K562 (cell line): ENCODE results near the gene CAB39. TPM values are rescaled to one million over a fixed set of nuclear protein-coding genes. Genes with fewer than 3 reads are reported as not detected.
A peak's percentile ranks its signal among the peaks of the same experiment; 100 is the strongest.

Source experiments
- ATAC-seq: fragments of 200-7000 bp; cut with Tn5 transposase; 3 replicates; pipeline ENCODE4 v1.9.1; 2020; ENCODE audit warnings: moderate library complexity
- BruUV-seq: library from RNA; stranded (reverse); fragments of 400-500 nt; replicated peaks from 2 replicates; lab custom pipeline; 2021; lab: Mats Ljungman, UMichigan
- CTCF ChIA-PET: fragments of 300-600 bp; formaldehyde crosslinking; extraction: SDS; loops from one replicate; lab custom pipeline; 2021; ENCODE audit warnings: low intra/inter-chr PET ratio; lab: Yijun Ruan, JAX
- POLR2A ChIA-PET: fragments of 300-600, 350-650 bp; sonication (Branson Sonifier 250); formaldehyde crosslinking; extraction: SDS; loops from one replicate; lab custom pipeline; 2021; ENCODE audit warnings: antibody characterized with exemption, inconsistent platforms; lab: Yijun Ruan, JAX
- DNase-seq, 4 experiments: peaks; one replicate each; pipeline versions ENCODE4 v3.0.0 to v3.0.0-alpha.2; 2011 to 2018; ENCODE audit warnings: low spot score in 3 of 4, mixed read lengths in 3 of 4; ENCODE audit errors: extremely low read depth in 1 of 4
- FAIRE-seq: peaks from 2 replicates; lab custom pipeline; 2011; peaks lifted over from hg19 to GRCh38; lab: Jason Lieb, UNC
- H2AFZ ChIP-seq: 2 replicates; pipeline ENCODE4 v1.6.0; 2011; ENCODE audit warnings: low read depth, low read length, control low read depth, inconsistent platforms
- H3K27ac ChIP-seq: fragments of 200-600 bp; 3 replicates; pipeline ENCODE4 v1.8.0; 2011; ENCODE audit warnings: low read depth, mild to moderate bottlenecking, control low read depth, inconsistent platforms, low read length, moderate library complexity, mixed read lengths; ENCODE audit errors: extremely low read depth
- H3K27me3 ChIP-seq, 2 experiments: fragments of 300-600 bp in 1 of 2; 2 replicates in 1 of 2; 3 replicates in 1 of 2; pipeline versions ENCODE4 v1.6.0 to v1.8.0; 2011; ENCODE audit warnings: inconsistent platforms in 2 of 2, low read length in 2 of 2, mild to moderate bottlenecking in 1 of 2, mixed read lengths in 1 of 2, moderate library complexity in 1 of 2; ENCODE audit not compliant: control insufficient read depth in 2 of 2, insufficient read depth in 2 of 2
- H3K36me3 ChIP-seq: fragments of 300-600 bp; 3 replicates; pipeline ENCODE4 v1.8.0; 2011; ENCODE audit warnings: mild to moderate bottlenecking, low read length, inconsistent platforms; ENCODE audit not compliant: control insufficient read depth, insufficient read depth
- H3K4me1 ChIP-seq, 2 experiments: fragments of 200-600 bp in 1 of 2; replicated peaks in 1 of 2; 2 replicates in 1 of 2; 3 replicates in 1 of 2; pipeline versions ENCODE4 v1.5.1 to v1.8.0; 2011; ENCODE audit warnings: inconsistent platforms in 2 of 2, low read length in 2 of 2, mild to moderate bottlenecking in 1 of 2, mixed read lengths in 1 of 2, moderate library complexity in 1 of 2; ENCODE audit not compliant: control insufficient read depth in 2 of 2, insufficient read depth in 2 of 2
- H3K4me2 ChIP-seq: 2 replicates; pipeline ENCODE4 v1.6.1; 2011; ENCODE audit warnings: low read length, control low read depth, inconsistent platforms, mixed read lengths; ENCODE audit not compliant: insufficient read depth
- H3K4me3 ChIP-seq: fragments of 200-600 bp; sonication (generic), shearing (Covaris generic); 2 replicates; pipeline ENCODE4 v1.5.1; 2016; ENCODE audit warnings: control low read depth, inconsistent platforms
- H3K79me2 ChIP-seq: fragments of 200-600 bp; 3 replicates; pipeline ENCODE4 v1.8.0; 2011; ENCODE audit warnings: low read length, inconsistent platforms; ENCODE audit not compliant: control insufficient read depth, insufficient read depth
- H3K9ac ChIP-seq, 2 experiments: 2 replicates each; pipeline versions ENCODE4 v1.6.0 to v1.6.1; 2011; ENCODE audit warnings: low read depth in 2 of 2, low read length in 2 of 2, control low read depth in 1 of 2, inconsistent platforms in 1 of 2, mild to moderate bottlenecking in 1 of 2, mixed read lengths in 1 of 2; ENCODE audit not compliant: insufficient read depth in 1 of 2
- H3K9me1 ChIP-seq: one replicate; pipeline ENCODE4 v1.6.0; 2011; ENCODE audit warnings: inconsistent platforms, mild to moderate bottlenecking, low read length, moderate library complexity; ENCODE audit not compliant: control insufficient read depth, insufficient read depth
- H3K9me3 ChIP-seq: replicated peaks from 2 replicates; pipeline ENCODE4 v1.5.1; 2011; ENCODE audit warnings: low read depth, low read length, inconsistent platforms; ENCODE audit not compliant: control insufficient read depth, insufficient read depth
- H4K20me1 ChIP-seq: replicated peaks from 2 replicates; pipeline ENCODE4 v1.6.1; 2011; ENCODE audit warnings: low read length, inconsistent platforms, mixed read lengths; ENCODE audit not compliant: control insufficient read depth, insufficient read depth
- MXI1 ChIP-seq: IDR thresholded peaks from 2 replicates; pipeline ENCODE4 v1.6.1; 2011; ENCODE audit warnings: low read depth, mild to moderate bottlenecking, improper control_type of control experiment, low read length
- U2AF1 ChIP-seq: fragments of 200-400 bp; formaldehyde crosslinking; optimal IDR thresholded peaks from 2 replicates; pipeline ENCODE3; 2017; ENCODE audit warnings: mild to moderate bottlenecking, low read depth, low read length, moderate library complexity
- WGBS: fragments of 100-300 bp; shearing (Covaris generic); methylation state at CpG from one replicate; pipeline ENCODE4 v1.1.6; 2016; ENCODE audit warnings: low coverage, mixed read lengths; ENCODE audit not compliant: insufficient coverage; ENCODE audit errors: missing lambda C conversion rate; 5-methylcytosine and 5-hydroxymethylcytosine counted together
- in situ Hi-C: fragments of 300-500 bp; cut with MboI; formaldehyde crosslinking; loops from 4 replicates; pipeline ENCODE4 v1.15.0; 2018; ENCODE audit warnings: inconsistent platforms, mixed read lengths
- intact Hi-C: fragments of 100-400 bp; cut with micrococcal nuclease; formaldehyde crosslinking; loops from 2 replicates; pipeline ENCODE4 v1.14.2; 2022
- polyA plus RNA-seq, 8 experiments: library from polyadenylated mRNA; depleted of rRNA in 4 of 8; stranded (reverse) in 5 of 8; unstranded in 3 of 8; fragments of >200 nt; fragmentation: Nextera tagmentation in 2 of 8; fragmentation: Illumina TruSeq in 1 of 8; extraction: Ambion mirVana in 2 of 8; extraction: Trizol in 1 of 8; gene quantifications; 2 replicates each; pipeline versions ENCODE4 v1.2.1 to v1.2.3, GENCODE V29; 2011 to 2014; ENCODE audit warnings: inconsistent platforms in 1 of 8, missing spikeins in 1 of 8
- total RNA-seq, 7 experiments: library from RNA; depleted of rRNA in 6 of 7; stranded (reverse); fragments of >200 nt in 6 of 7; fragmentation: Illumina TruSeq in 2 of 7; extraction: Trizol in 2 of 7; gene quantifications; 2 replicates each; pipeline versions ENCODE4 v1.2.1 to v1.2.3, GENCODE V29; 2011 to 2021; ENCODE audit warnings: low replicate concordance in 1 of 7
- TF ChIP-seq, protein P1 (sequence below): sonication (generic); formaldehyde crosslinking; IDR thresholded peaks from 2 replicates; pipeline ENCODE4 v1.9.0; 2022; ENCODE audit warnings: mild to moderate bottlenecking, missing genetic modification reagents

CAB39 gene
- total and polyA plus RNA-seq, 9 of the 15 experiments (the other 6 are each of a cell fraction or from before 2014, with no cell fraction given) = 27.2 to 94.4 (median 70.1) TPM

DNA sequence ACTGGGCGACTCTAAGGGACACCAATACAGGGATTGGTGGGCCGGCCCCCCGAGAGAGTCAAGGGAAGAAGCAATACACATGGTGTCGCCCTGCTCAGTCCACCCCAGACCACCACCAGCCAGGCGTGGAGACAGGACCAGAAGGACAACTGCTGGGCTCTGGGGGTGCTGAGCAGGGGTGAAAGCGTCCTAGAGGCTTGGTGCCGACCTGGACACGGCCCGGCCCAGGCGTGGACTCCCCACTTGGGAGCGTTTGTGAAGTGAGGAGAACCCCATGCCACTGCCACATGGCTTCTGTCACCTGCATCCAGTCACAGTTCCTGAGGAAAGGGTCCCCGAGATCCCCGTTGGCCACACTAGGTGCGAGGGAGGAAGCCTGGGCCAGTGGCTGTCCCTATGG is 116.7 kb downstream of the CAB39 start:
- H3K36me3 ChIP-seq = no peaks in the 10 kb centered on the region
- in situ Hi-C loops = loop anchor here (10.0 kb wide), 1 partner anchor 156 kb away; no protein-coding TSS in a partner anchor
- H3K4me1 ChIP-seq = peaks cover 0 to 16% of the 10 kb centered on the region in 2 experiments; a peak in 3 of 5 replicates
- no peaks in the 10 kb centered on the region for H4K20me1 ChIP-seq
- peaks cover 3 to 29% of the 10 kb centered on the region in 2 experiments; a peak in 2 of 5 replicates for H3K27me3 ChIP-seq
- ChIA-PET CTCF (no interaction called here), POLR2A (no interaction called here)
- WGBS = 28% methylated on average over 14 of the region's 14 CpGs
- no peak for ATAC-seq
- no peaks in the 10 kb centered on the region for H3K79me2 ChIP-seq
- intact Hi-C loops = no loop called here
- no peak overlapping the region for H3K4me3 ChIP-seq
- BruUV-seq = no TSS peak
- no peak for FAIRE-seq
- H2AFZ ChIP-seq = no peak overlapping the region
- DNase-seq = no peak
- TF ChIP-seq U2AF1 = no peak
- H3K9ac ChIP-seq = no peak overlapping the region
- no peaks in the 10 kb centered on the region for H3K9me3 ChIP-seq
- H3K9me1 ChIP-seq = no peaks in the 10 kb centered on the region
- H3K27ac ChIP-seq = no peak overlapping the region
- no peak overlapping the region for H3K4me2 ChIP-seq

DNA sequence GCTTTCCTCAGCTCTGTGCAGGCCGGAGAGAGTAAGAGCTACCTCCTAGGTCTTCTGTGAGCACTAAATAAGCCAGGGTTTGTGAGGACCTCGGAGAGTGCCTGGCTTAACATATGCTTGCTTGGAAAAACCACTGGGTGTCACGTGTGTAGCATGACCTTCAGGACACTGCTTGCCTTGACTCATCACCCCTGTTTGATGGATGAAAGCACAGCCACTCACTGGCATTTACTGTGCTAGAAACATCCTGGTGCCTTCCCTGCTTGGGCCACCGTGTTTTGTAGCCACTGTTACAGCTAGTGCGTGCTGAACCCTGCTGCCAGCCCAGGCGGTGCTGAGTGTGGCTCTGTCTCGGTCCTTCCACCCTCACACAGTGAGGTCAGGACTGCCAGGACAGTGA is 117.3 kb downstream of the CAB39 start:
- 18% methylated on average over 7 of the region's 7 CpGs for whole genome bisulfite sequencing
- no peaks in the 10 kb centered on the region for H3K79me2 ChIP-seq
- TF ChIP-seq, protein P1, sequence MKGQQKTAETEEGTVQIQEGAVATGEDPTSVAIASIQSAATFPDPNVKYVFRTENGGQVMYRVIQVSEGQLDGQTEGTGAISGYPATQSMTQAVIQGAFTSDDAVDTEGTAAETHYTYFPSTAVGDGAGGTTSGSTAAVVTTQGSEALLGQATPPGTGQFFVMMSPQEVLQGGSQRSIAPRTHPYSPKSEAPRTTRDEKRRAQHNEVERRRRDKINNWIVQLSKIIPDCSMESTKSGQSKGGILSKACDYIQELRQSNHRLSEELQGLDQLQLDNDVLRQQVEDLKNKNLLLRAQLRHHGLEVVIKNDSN (CRISPR knock-in tag) = peak; percentile 50
- TF ChIP-seq MXI1 = no peak
- H3K4me1 ChIP-seq = peaks cover 0 to 16% of the 10 kb centered on the region in 2 experiments; a peak in 3 of 5 replicates
- peaks cover 3 to 29% of the 10 kb centered on the region in 2 experiments; a peak in 2 of 5 replicates for H3K27me3 ChIP-seq
- ATAC-seq (no peak), DNase-seq (no peak), FAIRE-seq (no peak)
- H3K9me3 ChIP-seq = no peaks in the 10 kb centered on the region
- H3K4me2 ChIP-seq = no peak overlapping the region
- intact Hi-C loops = no loop called here
- in situ Hi-C loops = loop anchor here (10.0 kb wide), 1 partner anchor 155 kb away; no protein-coding TSS in a partner anchor
- H3K4me3 ChIP-seq = no peak overlapping the region
- no peak overlapping the region for H2AFZ ChIP-seq
- no peak overlapping the region for H3K27ac ChIP-seq
- BruUV-seq = no TSS peak
- no peaks in the 10 kb centered on the region for H3K36me3 ChIP-seq
- POLR2A ChIA-PET = no interaction called here
- no peaks in the 10 kb centered on the region for H4K20me1 ChIP-seq
- no peak overlapping the region for H3K9ac ChIP-seq
- H3K9me1 ChIP-seq = no peaks in the 10 kb centered on the region
- CTCF ChIA-PET = no interaction called here
